GM15510 (cell line): ENCODE measurements around the gene ACTMAP.

Experiments used
- POLR2A ChIP-seq: IDR thresholded peaks from 3 replicates; pipeline ENCODE4 v1.6.1; 2011; ENCODE audit warnings: borderline replicate concordance; ENCODE audit not compliant: insufficient read length; ENCODE audit errors: extremely low read depth

Gene ACTMAP

GRCh38 chr19:40739871-40740703 lies 10.2 kb downstream of the ACTMAP start:
- TF ChIP-seq POLR2A = no peak

- TF ChIP-seq POLR2A = no peak
Measured at GRCh38 chr19:40739030-40739839, 11.0 kb downstream of the ACTMAP start.

GRCh38 chr19:40737102-40737644 lies 13.1 kb downstream of the ACTMAP start:
- no peak for TF ChIP-seq POLR2A

- TF ChIP-seq POLR2A = no peak
Measured at GRCh38 chr19:40736661-40737060, 13.6 kb downstream of the ACTMAP start.

- TF ChIP-seq POLR2A = no peak
Measured at GRCh38 chr19:40735013-40735771, 15.1 kb downstream of the ACTMAP start.

GRCh38 chr19:40733149-40733548 lies 17.1 kb downstream of the ACTMAP start:
- no peak for TF ChIP-seq POLR2A

GRCh38 chr19:40726279-40726678 lies 24.0 kb downstream of the ACTMAP start:
- TF ChIP-seq POLR2A = no peak

GRCh38 chr19:40724855-40725254 lies 25.4 kb downstream of the ACTMAP start:
- no peak for TF ChIP-seq POLR2A

- TF ChIP-seq POLR2A = no peak
Measured at GRCh38 chr19:40724315-40724714, 26.0 kb downstream of the ACTMAP start.

- TF ChIP-seq POLR2A = no peak
Measured at GRCh38 chr19:40723661-40724254, 26.5 kb downstream of the ACTMAP start.

- no peak for TF ChIP-seq POLR2A
Measured at GRCh38 chr19:40721936-40722661, 28.2 kb downstream of the ACTMAP start.

GRCh38 chr19:40721140-40721486 lies 29.2 kb downstream of the ACTMAP start:
- TF ChIP-seq POLR2A = no peak

- no peak for TF ChIP-seq POLR2A
Measured at GRCh38 chr19:40719414-40719894, 30.8 kb downstream of the ACTMAP start.
